Large intestine (tissue), 3 donors: Measurements from ENCODE around the gene UGGT1. TPM values are rescaled to one million over a fixed set of nuclear protein-coding genes. Genes with fewer than 3 reads are reported as not detected.
"Not testable (repeated sequence)": the region's sequence is repeated elsewhere in the genome, so short reads cannot be mapped to it uniquely, and the experiment has no call there.

ENCODE experiments used
- DNase-seq, 2 donors: peaks; one replicate each; pipeline versions ENCODE4 v3.0.0 to v3.0.0-alpha.2; 2013
- H3K27ac ChIP-seq: one replicate; pipeline ENCODE4 v1.5.1; 2013; ENCODE audit warnings: low read length
- H3K27me3 ChIP-seq: 2 replicates; pipeline ENCODE4 v1.6.1; 2013; ENCODE audit warnings: low read length; ENCODE audit not compliant: control insufficient read depth, insufficient read depth
- H3K36me3 ChIP-seq: 2 replicates; pipeline ENCODE4 v1.6.1; 2013; ENCODE audit warnings: low read length; ENCODE audit not compliant: control insufficient read depth, insufficient read depth
- H3K4me1 ChIP-seq: one replicate; pipeline ENCODE4 v1.6.1; 2013; ENCODE audit warnings: low read length; ENCODE audit not compliant: control insufficient read depth, insufficient read depth
- H3K4me3 ChIP-seq: one replicate; pipeline ENCODE4 v1.5.1; 2013; ENCODE audit warnings: low read length
- H3K9me3 ChIP-seq: one replicate; pipeline ENCODE4 v1.6.1; 2013; ENCODE audit warnings: mild to moderate bottlenecking, low read depth, low read length, moderate library complexity; ENCODE audit not compliant: control insufficient read depth
- WGBS: methylation state at CpG from one replicate; pipeline ENCODE4 v1.1.5; 2013; ENCODE audit warnings: low lambda C conversion rate; ENCODE audit not compliant: insufficient coverage; 5-methylcytosine and 5-hydroxymethylcytosine counted together
- polyA plus RNA-seq: library from polyadenylated mRNA; unstranded; fragments of 120-200 nt; gene quantifications from one replicate; pipeline ENCODE4 v1.2.1, GENCODE V29; 2013

Gene UGGT1
- polyA plus RNA-seq, 1 donor, result 21.1 TPM

DNA sequence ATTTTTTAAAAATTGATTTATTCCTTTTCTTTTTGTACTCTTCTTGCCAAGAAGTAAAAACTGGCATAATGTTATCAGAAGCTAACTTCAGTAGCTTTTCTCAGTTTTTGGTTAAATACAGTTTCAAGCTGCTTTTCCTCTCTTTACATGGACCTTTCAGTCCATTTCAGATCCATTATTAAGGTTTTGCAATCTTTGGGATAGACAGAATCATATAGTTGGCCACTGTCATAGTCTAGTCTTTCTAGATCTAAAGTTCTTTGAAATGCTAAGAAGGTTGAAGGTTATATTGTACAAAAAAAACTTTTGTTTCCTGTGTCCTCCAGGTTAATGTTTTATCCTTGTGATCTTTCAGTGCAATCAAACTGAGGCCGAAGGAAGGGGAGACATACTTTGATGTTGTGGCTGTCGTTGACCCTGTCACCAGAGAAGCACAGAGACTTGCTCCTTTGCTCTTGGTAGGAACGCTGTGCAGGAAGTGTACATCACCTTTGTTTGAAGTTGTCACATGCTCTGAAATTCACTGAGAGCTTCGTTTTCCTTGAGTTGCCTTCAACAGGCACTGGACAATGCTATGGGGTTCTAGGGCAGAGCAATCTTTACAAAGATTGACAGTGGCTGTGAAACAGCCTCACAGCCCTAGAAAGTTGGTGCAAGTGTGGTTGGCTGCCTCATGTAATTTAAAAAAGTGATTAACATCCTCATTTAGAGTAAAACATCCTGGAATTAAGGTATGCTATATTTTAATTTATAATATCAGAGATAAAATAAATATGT is 79.1 kb downstream of the UGGT1 start:
- Histone ChIP-seq H3K27ac (peak overlapping the region; percentile 60), H3K9me3 (no peaks in the 10 kb centered on the region), H3K4me1 (peaks cover 14% of the 10 kb centered on the region), H3K27me3 (no peaks in the 10 kb centered on the region), H3K4me3 (no peak overlapping the region), H3K36me3 (peaks cover 59% of the 10 kb centered on the region)
- WGBS, result no CpG with 5 or more reads among the region's 4 CpGs
- DNase-seq, result peak; percentile 61 to 82

DNA sequence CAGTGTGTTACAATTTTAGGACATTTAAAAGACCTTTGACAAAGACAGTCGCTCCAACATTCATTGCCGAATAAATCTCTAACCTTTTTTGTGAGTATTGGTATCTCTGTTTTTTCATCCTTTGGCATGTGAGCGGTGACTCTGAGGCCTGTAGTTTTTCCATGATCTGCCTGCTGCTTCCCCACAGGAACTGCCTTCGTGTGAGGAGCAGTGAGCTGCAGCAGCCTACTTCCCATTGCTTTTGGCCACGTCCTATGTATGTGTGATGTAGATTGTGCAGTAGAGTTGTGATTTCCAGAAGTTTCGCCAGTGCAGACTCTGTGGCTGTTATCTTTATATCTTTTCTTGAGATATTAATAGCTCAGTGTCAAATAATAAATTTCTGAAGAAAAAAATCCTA is 79.8 kb downstream of the UGGT1 start:
- H3K4me3 ChIP-seq, result no peak overlapping the region
- H3K27ac ChIP-seq, result no peak overlapping the region
- peaks cover 14% of the 10 kb centered on the region for H3K4me1 ChIP-seq
- H3K9me3 ChIP-seq, result no peaks in the 10 kb centered on the region
- no peak for DNase-seq
- H3K36me3 ChIP-seq, result peaks cover 64% of the 10 kb centered on the region
- H3K27me3 ChIP-seq, result no peaks in the 10 kb centered on the region
- 94% methylated on average over 3 of the region's 6 CpGs for WGBS

DNA sequence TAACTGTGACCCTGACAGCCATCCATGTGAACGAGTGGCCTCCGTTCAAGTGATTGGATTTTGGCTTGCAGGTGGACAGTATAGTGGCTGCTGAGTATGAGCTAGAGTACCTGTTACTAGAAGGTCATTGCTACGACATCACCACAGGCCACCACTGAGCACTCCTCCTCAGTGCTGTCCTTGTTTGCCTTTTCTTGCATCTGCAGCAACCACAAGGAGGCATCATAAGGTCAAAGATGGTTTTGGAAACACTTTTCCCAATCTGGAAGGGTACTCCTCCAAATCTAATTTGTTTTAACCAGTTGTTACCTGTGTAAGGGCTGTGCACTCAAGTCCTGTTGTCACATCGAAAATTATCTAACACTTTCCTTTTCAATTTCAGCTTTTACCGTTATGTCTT is 81.2 kb downstream of the UGGT1 start:
- Histone ChIP-seq H3K4me1 (peaks cover 14% of the 10 kb centered on the region), H3K4me3 (no peak overlapping the region), H3K27me3 (no peaks in the 10 kb centered on the region), H3K9me3 (no peaks in the 10 kb centered on the region), H3K27ac (no peak overlapping the region), H3K36me3 (peaks cover 67% of the 10 kb centered on the region)
- 87% methylated on average over 2 of the region's 5 CpGs for WGBS
- DNase-seq, result no peak

DNA sequence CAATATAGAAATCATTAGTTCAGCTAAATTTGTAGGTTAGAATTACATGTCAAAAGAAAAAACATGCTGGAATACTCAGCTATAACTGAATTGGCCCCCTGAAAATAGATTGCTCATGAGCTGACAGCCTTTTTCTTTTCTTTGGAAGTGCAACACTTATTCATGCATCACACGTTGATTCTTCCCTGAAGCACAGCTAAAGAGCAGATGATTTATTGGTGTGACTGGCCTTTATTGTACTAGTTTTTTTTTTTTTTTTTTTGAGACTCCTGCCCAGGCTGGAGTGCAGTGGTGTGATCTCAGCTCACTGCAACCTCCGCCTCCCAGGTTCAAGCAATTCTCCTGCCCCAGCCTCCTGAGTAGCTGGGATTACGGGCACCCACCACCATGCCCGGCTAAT is 83.1 kb downstream of the UGGT1 start:
- 33% methylated on average over 1 of the region's 4 CpGs for WGBS
- not testable (repeated sequence) for H3K27me3 ChIP-seq, H3K4me3 ChIP-seq, DNase-seq, H3K9me3 ChIP-seq, H3K27ac ChIP-seq
- peaks cover 70% of the 10 kb centered on the region for H3K36me3 ChIP-seq
- H3K4me1 ChIP-seq, result peaks cover 13% of the 10 kb centered on the region

DNA sequence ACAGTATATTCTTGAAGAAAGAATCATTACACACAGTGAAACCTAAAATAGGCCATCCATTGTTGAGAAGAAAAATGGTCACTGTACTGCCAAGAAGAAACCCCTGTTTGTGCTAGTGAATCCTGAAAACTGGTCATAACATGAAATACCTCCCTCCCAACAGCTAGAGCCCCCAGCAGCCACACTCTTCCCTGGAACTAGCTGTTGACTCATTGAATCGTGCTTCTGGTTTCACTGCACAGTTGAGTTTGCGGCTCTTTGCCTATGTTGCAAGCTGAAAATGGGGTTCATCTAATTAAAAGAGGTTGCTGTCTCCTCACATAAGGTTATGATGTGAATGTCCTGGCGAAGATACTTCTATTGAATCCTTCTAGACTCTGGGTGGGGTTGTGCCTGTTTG is 86.3 kb downstream of the UGGT1 start:
- no peaks in the 10 kb centered on the region for H3K4me1 ChIP-seq
- no peaks in the 10 kb centered on the region for H3K9me3 ChIP-seq
- no peak overlapping the region for H3K27ac ChIP-seq
- DNase-seq, result no peak
- no peaks in the 10 kb centered on the region for H3K27me3 ChIP-seq
- no CpG with 5 or more reads among the region's 3 CpGs for WGBS
- H3K36me3 ChIP-seq, result peaks cover 76% of the 10 kb centered on the region
- no peak overlapping the region for H3K4me3 ChIP-seq

DNA sequence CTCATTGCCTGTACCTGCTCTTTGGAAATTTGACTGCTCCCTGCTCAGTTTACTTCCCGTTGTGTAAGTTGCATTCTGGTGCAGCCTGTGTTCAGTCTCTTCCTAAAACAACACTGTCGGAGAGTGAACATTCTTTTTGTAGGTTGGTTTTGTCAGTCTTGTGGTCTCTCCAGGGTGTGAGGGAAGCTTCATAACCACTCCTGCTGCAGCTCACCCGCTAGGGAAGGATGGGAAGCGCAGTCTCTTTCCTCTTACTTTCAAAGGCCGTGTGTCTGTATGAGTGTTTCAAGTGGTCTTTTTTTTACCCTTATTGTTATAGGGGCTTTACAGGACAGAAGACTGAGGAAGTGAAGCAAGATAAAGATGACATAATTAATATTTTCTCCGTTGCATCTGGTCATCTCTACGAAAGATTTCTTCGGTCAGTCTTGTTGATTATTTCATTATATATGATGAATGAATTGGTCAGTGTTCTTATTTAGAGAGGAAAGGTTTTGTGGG is 87.2 kb downstream of the UGGT1 start:
- WGBS, result 100% methylated on average over 1 of the region's 8 CpGs
- no peaks in the 10 kb centered on the region for H3K4me1 ChIP-seq
- DNase-seq, result no peak
- H3K27me3 ChIP-seq, result no peaks in the 10 kb centered on the region
- no peak overlapping the region for H3K4me3 ChIP-seq
- no peaks in the 10 kb centered on the region for H3K9me3 ChIP-seq
- H3K36me3 ChIP-seq, result peaks cover 72% of the 10 kb centered on the region
- H3K27ac ChIP-seq, result no peak overlapping the region

DNA sequence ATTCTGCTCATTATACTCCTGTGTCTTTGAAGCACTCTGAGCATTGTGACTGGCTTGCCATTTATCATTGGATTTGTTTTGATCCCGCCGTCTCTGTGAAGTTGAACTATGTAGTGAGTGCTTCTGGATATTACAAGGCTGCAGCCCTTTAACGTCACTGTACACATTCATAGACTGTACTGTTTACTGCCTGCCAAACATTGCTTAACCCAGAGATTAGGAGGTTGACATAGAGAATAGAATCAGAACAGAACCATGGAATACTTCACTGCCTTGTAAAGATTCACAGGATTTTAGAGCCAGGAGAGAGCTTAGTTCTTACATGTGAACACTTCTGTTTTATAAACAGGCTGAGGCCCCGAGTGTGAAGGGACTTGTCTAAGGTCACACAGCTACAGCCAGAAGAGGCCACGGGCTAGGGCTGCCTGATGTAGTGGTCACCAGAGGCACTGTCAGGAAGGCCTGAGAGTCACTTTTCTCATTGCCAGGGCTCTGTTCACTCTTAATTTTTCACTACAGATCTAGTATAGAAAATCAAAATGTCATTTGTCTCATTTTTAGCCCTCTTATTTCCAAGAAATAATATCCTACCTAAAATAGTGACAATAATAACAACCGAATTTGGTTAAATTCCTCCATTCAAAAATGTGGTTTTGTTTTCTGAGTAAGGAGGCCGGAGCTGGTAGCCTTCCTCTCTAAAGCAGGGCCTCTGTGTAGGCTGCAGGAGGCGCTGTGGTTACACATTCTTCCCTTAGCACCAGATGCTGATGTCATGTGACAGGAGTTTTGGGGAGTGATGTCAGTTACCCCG is 87.9 kb downstream of the UGGT1 start:
- H3K4me1 ChIP-seq, result no peaks in the 10 kb centered on the region
- no peaks in the 10 kb centered on the region for H3K9me3 ChIP-seq
- peaks cover 73% of the 10 kb centered on the region for H3K36me3 ChIP-seq
- peak; percentile 45 to 46 for DNase-seq
- no peak overlapping the region for H3K27ac ChIP-seq
- WGBS, result 59% methylated on average over 3 of the region's 9 CpGs
- no peak overlapping the region for H3K4me3 ChIP-seq
- no peaks in the 10 kb centered on the region for H3K27me3 ChIP-seq

DNA sequence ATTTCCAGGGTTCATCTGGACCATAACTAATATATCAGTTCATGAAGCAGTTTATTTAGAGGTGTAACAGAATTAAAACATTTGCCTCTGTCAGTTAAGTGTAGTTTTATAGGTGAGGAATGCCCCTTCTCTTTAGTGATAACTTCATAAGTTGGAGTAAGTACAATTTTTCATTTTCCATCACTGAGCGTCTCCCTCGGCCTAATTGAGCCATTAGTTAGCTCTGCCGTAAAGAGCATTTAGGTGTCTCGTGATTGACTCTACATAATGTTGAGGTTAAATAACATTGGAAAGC is 88.4 kb downstream of the UGGT1 start:
- H3K4me1 ChIP-seq, result no peaks in the 10 kb centered on the region
- H3K27me3 ChIP-seq, result no peaks in the 10 kb centered on the region
- H3K9me3 ChIP-seq, result no peaks in the 10 kb centered on the region
- no peak for DNase-seq
- peaks cover 68% of the 10 kb centered on the region for H3K36me3 ChIP-seq
- no peak overlapping the region for H3K4me3 ChIP-seq
- no CpG with 5 or more reads among the region's 4 CpGs for WGBS
- H3K27ac ChIP-seq, result no peak overlapping the region

DNA sequence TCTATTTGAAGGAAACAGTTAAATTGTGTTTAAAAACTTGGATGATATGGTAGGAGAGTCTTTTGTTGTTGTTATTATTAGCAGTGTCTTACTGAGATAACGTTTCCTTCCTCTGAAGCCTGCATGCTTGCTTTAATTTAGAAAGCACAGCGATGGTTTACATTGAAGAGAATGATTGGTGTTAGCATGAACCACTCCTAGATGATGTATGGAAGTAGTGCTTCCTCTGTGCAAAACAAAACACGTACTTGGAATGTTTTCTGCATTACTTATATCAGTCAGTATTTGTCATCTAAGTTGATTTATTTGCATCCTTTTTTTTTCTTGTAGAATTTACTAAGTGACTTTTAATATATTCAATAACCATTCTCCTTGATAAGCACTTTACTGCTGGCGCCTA is 89.0 kb downstream of the UGGT1 start:
- Histone ChIP-seq H3K27me3 (no peaks in the 10 kb centered on the region), H3K27ac (no peak overlapping the region), H3K36me3 (peaks cover 62% of the 10 kb centered on the region), H3K9me3 (no peaks in the 10 kb centered on the region), H3K4me3 (no peak overlapping the region), H3K4me1 (no peaks in the 10 kb centered on the region)
- no peak for DNase-seq
- WGBS, result no CpG with 5 or more reads among the region's 4 CpGs

DNA sequence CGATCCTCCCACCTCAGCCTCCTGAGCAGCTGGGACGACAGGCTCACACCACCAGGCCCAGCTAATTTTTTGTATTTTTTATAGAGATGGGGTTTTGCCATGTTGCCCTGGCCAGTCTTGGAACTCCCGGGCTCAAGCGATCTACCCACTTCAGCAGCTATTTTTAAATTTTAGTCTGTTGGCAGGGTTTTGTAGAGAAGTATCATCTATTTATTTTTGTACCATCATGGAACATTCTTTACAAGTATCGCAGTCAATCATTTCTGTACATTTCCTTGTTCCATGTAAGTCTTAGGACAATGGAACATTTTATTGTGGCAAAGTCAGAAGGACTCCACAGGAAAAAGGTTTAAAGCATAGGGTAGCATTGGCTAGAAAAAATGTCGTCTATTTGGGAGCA is 94.6 kb downstream of the UGGT1 start:
- Histone ChIP-seq H3K36me3 (peaks cover 50% of the 10 kb centered on the region), H3K4me1 (no peaks in the 10 kb centered on the region), H3K27ac (no peak overlapping the region), H3K27me3 (no peaks in the 10 kb centered on the region), H3K4me3 (no peak overlapping the region), H3K9me3 (no peaks in the 10 kb centered on the region)
- DNase-seq, result no peak
- 100% methylated on average over 1 of the region's 6 CpGs for WGBS
